ENCODE results near the gene HAT1.

Gene HAT1
- total RNA-seq, result 28.2 to 86.0 (median 45.7) reads per million in 9 experiments

DNA sequence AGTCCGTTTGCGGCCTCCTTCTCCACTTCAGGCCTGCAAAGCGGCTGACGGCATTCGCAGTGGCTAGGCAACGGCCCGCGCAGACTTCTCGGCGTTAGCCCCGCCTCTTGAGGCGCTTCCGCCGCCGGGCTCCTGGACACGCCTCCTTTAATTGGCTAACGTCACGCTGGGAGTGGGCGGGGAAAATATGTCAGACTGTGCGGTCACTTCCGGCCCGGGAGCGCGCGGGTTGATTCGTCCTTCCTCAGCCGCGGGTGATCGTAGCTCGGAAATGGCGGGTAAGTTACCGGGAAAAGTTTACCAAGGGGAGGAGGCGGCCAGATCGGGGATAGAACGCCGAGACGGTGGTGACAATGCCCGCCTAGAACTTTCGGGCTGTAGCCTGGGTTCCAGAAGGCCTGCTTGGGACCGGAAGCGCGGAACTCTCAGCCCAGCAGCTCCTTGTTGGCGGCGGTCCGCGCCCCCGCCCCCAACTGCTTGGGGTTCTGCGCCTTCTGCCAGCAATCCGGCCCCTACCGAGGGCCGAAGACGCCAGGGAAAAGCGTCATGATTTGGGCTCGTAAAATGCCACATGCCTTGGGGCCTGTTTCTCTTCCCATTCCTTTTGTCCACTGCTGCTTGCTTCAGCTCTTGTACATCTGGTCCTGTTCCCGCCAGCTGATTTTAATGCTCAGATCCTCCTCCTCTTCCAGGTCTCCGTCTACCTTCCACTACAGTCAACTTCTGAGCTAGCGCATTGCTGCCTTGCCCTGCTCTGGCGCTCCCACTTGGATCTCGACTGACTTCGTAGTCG is at the start of gene HAT1:
Gene HAT1, plus strand, starts transcription at position 232 of the 793 bp plus-strand sequence. Its CDS starts 40 bp downstream, at position 272.
- Mint-ChIP-seq H3K27ac (peak within 1 kb of the TSS; percentile 97), H3K9me3 (no peaks in the 10 kb centered on the region), H3K4me1 (ENCODE audit: low read depth in 2 of 2) (peaks cover 15 to 31% of the 10 kb centered on the region in 2 donors), H3K4me3 (peak within 1 kb of the TSS; percentile 92 to 96), H3K27me3 (no peaks in the 10 kb centered on the region), H3K36me3 (ENCODE audit: insufficient read depth) (peaks cover 24% of the 10 kb centered on the region)
- peak; percentile 97 to 99 (median 97) for DNase-seq
- peak; percentile 95 for ATAC-seq (replicated peaks)

DNA sequence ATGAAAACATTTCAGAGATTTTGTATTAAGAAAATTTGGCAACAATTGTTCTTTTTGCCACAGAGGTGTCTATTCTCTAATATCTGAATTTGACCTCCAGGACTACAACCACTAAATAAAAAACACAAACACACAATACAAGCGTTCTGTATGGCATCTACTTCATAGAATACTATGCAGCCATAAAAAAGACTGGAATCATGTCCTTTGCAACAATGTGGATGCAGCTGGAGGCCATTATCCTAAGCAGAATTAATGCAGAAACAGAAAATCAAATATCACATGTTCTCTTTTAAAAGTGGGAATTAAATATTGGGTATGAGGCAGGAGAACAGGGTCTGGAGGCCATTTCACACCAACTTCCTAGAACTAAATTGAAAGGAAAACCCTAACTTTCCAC is 47.7 kb upstream of the HAT1 start:
- no peaks in the 10 kb centered on the region for H3K9me3 Mint-ChIP-seq
- H3K4me3 Mint-ChIP-seq, result no peak overlapping the region
- ATAC-seq (replicated peaks), result no peak

DNA sequence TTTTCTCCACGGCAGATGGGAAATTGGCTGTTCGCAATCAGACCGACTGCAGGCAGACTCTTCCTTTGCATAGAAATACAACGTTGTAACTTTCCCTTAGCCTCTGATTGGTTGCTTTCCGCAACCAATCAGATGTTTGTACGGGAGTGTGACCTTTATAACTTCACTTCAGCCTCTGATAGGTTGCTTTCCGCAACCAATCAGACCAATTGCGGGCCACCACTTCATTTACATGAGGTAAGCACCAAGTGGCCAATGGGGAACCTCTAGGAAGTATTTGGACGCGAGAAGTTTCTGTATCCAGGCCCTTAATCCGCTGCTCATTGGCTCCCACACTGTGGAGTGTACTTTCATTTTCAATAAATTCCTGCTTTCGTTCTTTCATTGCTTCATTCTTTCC is 47.3 kb upstream of the HAT1 start:
- DNase-seq, result no peak
- ATAC-seq (replicated peaks), result no peak
- Mint-ChIP-seq H3K4me1 (ENCODE audit: low read depth in 2 of 2) (peaks cover 10 to 39% of the 10 kb centered on the region in 2 donors), H3K27ac (no peak overlapping the region), H3K9me3 (no peaks in the 10 kb centered on the region), H3K36me3 (ENCODE audit: insufficient read depth) (peaks cover 8% of the 10 kb centered on the region), H3K4me3 (no peak overlapping the region), H3K27me3 (no peaks in the 10 kb centered on the region)

More for the DNA sequence above, 47.7 kb upstream of the HAT1 start:
- no peak for DNase-seq
- Mint-ChIP-seq H3K27me3 (no peaks in the 10 kb centered on the region), H3K27ac (no peak overlapping the region), H3K4me1 (ENCODE audit: low read depth in 2 of 2) (peaks cover 10 to 36% of the 10 kb centered on the region in 2 donors), H3K36me3 (ENCODE audit: insufficient read depth) (peaks cover 8% of the 10 kb centered on the region)

GRCh38 chr2:171878481-171878993 is 43.7 kb upstream of the HAT1 start:
- no peak for DNase-seq
- no peak overlapping the region for H3K4me3 Mint-ChIP-seq
- ATAC-seq (replicated peaks), result no peak
- H3K4me1 Mint-ChIP-seq (ENCODE audit: low read depth in 2 of 2), result peaks cover 12 to 39% of the 10 kb centered on the region in 2 donors
- no peaks in the 10 kb centered on the region for H3K27me3 Mint-ChIP-seq
- no peaks in the 10 kb centered on the region for H3K9me3 Mint-ChIP-seq
- peak overlapping the region; percentile 5 to 72 for H3K27ac Mint-ChIP-seq
- no peaks in the 10 kb centered on the region for H3K36me3 Mint-ChIP-seq (ENCODE audit: insufficient read depth)

- ATAC-seq (replicated peaks) (no peak), DNase-seq (no peak)
Observed at GRCh38 chr2:171879865-171880264, 42.4 kb upstream of the HAT1 start.

DNA sequence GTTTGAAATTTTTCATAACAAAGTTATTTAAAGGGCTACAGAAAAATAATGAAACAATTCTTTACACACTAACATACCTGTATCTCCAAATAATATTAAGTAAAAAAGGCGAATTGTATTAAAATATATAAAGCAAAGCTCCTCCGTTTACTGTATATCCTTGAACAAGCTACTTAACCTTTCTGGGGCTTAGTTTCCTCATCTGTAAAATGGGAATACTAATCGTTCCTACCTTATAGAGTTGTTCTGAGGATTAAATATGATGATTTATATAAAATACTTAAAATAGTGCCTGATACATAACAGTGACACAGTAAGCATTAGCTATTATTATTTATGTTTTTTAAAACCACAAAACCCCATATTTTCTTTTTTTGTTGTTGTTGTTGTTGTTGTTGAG is 41.5 kb upstream of the HAT1 start:
- H3K4me3 Mint-ChIP-seq, result no peak overlapping the region
- no peak for ATAC-seq (replicated peaks)
- DNase-seq, result no peak
- no peaks in the 10 kb centered on the region for H3K9me3 Mint-ChIP-seq
- no peaks in the 10 kb centered on the region for H3K36me3 Mint-ChIP-seq (ENCODE audit: insufficient read depth)
- peak overlapping the region; percentile 20 to 46 for H3K27ac Mint-ChIP-seq
- H3K27me3 Mint-ChIP-seq, result no peaks in the 10 kb centered on the region
- peaks cover 9 to 42% of the 10 kb centered on the region in 2 donors for H3K4me1 Mint-ChIP-seq (ENCODE audit: low read depth in 2 of 2)

More at GRCh38 chr2:171879865-171880264, 42.4 kb upstream of the HAT1 start:
- Mint-ChIP-seq H3K4me3 (no peak overlapping the region), H3K27me3 (no peaks in the 10 kb centered on the region), H3K27ac (no peak overlapping the region), H3K4me1 (ENCODE audit: low read depth in 2 of 2) (peaks cover 12 to 42% of the 10 kb centered on the region in 2 donors), H3K36me3 (ENCODE audit: insufficient read depth) (no peaks in the 10 kb centered on the region), H3K9me3 (no peaks in the 10 kb centered on the region)

DNA sequence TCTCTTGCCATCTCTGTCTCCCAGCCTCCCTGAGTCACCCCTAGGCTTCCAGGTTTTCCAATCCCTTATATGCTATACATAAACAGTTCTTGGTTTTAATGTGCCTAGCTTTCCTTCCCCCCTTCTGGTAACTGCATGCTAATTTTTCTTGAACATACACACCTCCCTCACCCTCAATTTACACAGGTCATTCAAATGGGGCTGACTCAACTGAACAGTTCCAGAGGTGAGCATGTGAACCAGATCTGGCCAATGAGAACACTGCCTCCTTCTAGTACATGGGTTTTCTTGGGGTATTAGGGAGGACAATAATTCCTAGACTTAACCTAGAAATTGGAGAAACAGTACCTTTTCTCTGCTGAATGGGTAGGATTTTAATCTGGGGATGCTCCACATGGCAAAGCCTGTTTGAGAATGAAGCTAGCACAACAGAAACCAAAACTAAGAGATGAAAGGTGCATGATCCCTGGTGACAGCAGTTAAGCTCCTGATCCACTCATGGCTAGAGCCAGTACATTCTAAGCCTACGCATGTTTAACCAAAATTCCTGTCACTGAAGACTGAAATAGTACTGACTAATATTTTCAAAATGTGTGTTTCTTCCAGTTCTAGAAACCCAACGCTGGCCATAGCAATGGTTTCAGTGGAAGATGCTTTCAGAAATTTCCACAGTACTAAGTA is 40.0 kb upstream of the HAT1 start:
- ATAC-seq (replicated peaks), result no peak
- Mint-ChIP-seq H3K27ac (peak overlapping the region in 1 of 2 donors; percentile 9), H3K4me3 (no peak overlapping the region), H3K9me3 (no peaks in the 10 kb centered on the region), H3K27me3 (no peaks in the 10 kb centered on the region), H3K36me3 (ENCODE audit: insufficient read depth) (peaks cover 3% of the 10 kb centered on the region), H3K4me1 (ENCODE audit: low read depth in 2 of 2) (peaks cover 10 to 31% of the 10 kb centered on the region in 2 donors)
- DNase-seq, result no peak

DNA sequence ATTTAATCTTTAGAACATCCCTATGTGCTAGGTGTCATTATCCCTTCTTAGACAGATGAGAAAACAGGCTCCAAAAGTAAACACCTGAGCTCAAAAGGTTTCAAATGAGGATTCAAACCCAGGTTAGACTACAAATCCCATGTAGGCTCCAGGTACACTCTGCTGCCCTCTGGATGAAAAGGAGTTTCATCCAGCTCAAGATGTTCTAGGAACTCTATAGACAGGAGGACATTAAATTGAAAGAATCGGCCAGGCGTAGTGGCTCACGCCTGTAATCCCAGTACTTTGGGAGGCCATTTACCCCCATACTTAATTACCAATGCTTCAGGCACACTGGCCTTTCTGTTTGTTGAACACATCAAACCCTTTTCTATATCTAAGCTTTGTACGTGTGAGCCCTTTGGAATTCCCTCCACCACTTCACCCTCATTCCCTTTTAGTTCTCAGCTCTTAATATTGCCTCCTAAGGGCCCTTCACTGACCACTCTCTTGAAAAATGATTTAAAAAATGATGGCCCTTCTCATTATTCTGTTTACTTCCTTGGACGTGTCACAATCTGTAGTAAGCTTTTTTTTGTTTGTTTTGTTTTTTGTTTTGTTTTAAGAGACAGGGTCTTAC is 38.9 kb upstream of the HAT1 start:
- Mint-ChIP-seq H3K36me3 (ENCODE audit: insufficient read depth) (peaks cover 3% of the 10 kb centered on the region), H3K4me3 (no peak overlapping the region), H3K4me1 (ENCODE audit: low read depth in 2 of 2) (peaks cover 13 to 24% of the 10 kb centered on the region in 2 donors), H3K9me3 (no peaks in the 10 kb centered on the region), H3K27ac (peak overlapping the region in 1 of 2 donors; percentile 72), H3K27me3 (no peaks in the 10 kb centered on the region)
- no peak for DNase-seq
- ATAC-seq (replicated peaks), result no peak

DNA sequence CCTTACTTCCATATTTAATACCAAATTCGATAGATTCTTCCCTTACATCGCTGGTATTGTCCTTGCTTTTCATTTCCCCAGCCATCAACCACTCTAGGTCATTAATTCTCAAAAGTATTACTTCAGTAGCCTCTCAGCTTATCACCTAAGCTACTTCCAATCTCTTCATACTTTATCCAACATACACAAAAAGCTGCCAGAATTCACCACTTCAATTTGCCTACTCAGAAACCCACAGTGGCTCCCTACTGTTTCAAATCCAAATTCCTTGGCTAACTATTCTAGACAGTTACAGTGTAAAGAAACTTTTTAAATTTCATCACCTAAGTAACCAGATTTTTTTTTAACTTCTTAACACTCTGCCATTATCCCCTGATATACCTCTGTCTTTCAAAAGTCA is 32.9 kb upstream of the HAT1 start:
- ATAC-seq (replicated peaks), result no peak
- Mint-ChIP-seq H3K4me1 (ENCODE audit: low read depth in 2 of 2) (peaks cover 22 to 27% of the 10 kb centered on the region in 2 donors), H3K27ac (no peak overlapping the region), H3K36me3 (ENCODE audit: insufficient read depth) (peaks cover 10% of the 10 kb centered on the region), H3K9me3 (no peaks in the 10 kb centered on the region), H3K4me3 (no peak overlapping the region), H3K27me3 (no peaks in the 10 kb centered on the region)
- DNase-seq, result no peak

DNA sequence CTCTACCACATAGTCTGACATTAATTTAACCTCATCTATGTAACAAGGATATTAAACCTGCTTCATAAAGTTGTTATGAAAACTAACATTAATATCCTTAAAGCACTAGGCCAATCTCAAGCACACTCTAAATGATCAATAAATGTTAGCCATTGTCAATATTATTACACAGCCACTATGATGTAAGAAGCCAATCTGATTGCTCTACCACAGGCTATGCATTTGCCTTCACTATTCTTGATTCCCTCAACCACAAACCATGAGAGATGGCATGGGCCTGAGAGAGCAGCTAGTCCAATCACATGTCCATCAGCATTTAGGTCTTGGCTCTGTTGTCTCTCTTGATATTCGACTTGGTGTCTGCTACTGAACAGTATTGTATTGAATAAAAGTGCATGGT is 32.5 kb upstream of the HAT1 start:
- peaks cover 24 to 30% of the 10 kb centered on the region in 2 donors for H3K4me1 Mint-ChIP-seq (ENCODE audit: low read depth in 2 of 2)
- no peak overlapping the region for H3K4me3 Mint-ChIP-seq
- no peaks in the 10 kb centered on the region for H3K27me3 Mint-ChIP-seq
- DNase-seq (no peak), ATAC-seq (replicated peaks) (no peak)
- no peak overlapping the region for H3K27ac Mint-ChIP-seq
- peaks cover 10% of the 10 kb centered on the region for H3K36me3 Mint-ChIP-seq (ENCODE audit: insufficient read depth)
- H3K9me3 Mint-ChIP-seq, result no peaks in the 10 kb centered on the region

DNA sequence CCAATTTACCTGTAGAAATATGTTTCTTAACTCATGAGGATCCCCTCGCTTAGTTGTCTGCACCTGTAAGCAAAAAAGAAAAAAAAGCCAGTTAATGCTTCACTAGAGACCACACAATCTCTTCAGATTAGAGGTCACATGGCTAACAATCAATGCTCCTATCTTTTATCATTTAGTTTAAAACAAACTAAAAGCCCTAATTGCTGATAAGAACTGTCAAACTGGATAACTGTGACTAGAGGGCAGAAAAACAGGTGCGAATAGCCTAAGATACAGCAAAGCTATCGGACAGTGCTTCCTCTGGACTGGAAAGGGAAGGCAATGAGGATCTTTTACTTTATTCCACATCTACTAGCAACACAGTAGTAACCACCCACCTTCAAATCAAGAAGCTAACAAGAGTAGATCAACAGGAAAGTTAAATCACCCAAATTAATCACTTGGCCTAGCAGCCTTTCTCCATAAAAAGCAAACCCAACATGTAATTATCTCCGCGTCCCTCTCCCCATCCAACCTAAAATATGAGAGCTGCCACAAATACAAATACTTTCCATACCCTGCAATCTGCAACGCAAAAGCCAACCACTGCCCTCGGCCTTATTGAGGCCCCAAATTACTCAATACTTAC is 29.0 kb upstream of the HAT1 start:
- Mint-ChIP-seq H3K27me3 (no peaks in the 10 kb centered on the region), H3K4me1 (ENCODE audit: low read depth in 2 of 2) (peaks cover 20 to 32% of the 10 kb centered on the region in 2 donors), H3K36me3 (ENCODE audit: insufficient read depth) (peaks cover 7% of the 10 kb centered on the region), H3K27ac (peak overlapping the region; percentile 87 to 91), H3K9me3 (no peaks in the 10 kb centered on the region), H3K4me3 (peak overlapping the region; percentile 97 to 98)
- DNase-seq, result no peak
- ATAC-seq (replicated peaks), result no peak

GRCh38 chr2:171893824-171894611 is 28.2 kb upstream of the HAT1 start, which contains the start of gene SLC25A12:
Gene SLC25A12 (minus strand): TSS chr2:171894244. CDS start chr2:171894214, 30 bp downstream.
- H3K27ac Mint-ChIP-seq, result peak within 1 kb of the TSS; percentile 87 to 91
- peak; percentile 49 to 56 (median 52) for DNase-seq
- peak within 1 kb of the TSS; percentile 97 to 98 for H3K4me3 Mint-ChIP-seq
- no peaks in the 10 kb centered on the region for H3K27me3 Mint-ChIP-seq
- H3K9me3 Mint-ChIP-seq, result no peaks in the 10 kb centered on the region
- peaks cover 7% of the 10 kb centered on the region for H3K36me3 Mint-ChIP-seq (ENCODE audit: insufficient read depth)
- peaks cover 20 to 27% of the 10 kb centered on the region in 2 donors for H3K4me1 Mint-ChIP-seq (ENCODE audit: low read depth in 2 of 2)
- ATAC-seq (replicated peaks), result peak; percentile 97
